M059J (cell line): ENCODE data around the gene NR5A2. TPM values are rescaled to one million over a fixed set of nuclear protein-coding genes. Genes with fewer than 3 reads are reported as not detected.
"Not testable (repeated sequence)": the region's sequence is repeated elsewhere in the genome, so short reads cannot be mapped to it uniquely, and the experiment has no call there.

Experiments used
- DNase-seq: peaks from one replicate; pipeline ENCODE4 v3.0.0-alpha.2; 2012; ENCODE audit warnings: low read depth
- total RNA-seq: library from RNA; depleted of rRNA; stranded (reverse); fragments of >200 nt; shearing (Covaris generic); gene quantifications from 2 replicates; pipeline ENCODE4 v1.2.3, GENCODE V29; 2014

Gene NR5A2
- total RNA-seq, 1 experiment from 2014 or later = 0.47 TPM

GRCh38 chr1:200163911-200164310, 136.4 kb downstream of the NR5A2 start:
- DNase-seq = no peak

GRCh38 chr1:200165493-200166220, 138.1 kb downstream of the NR5A2 start:
- no peak for DNase-seq

GRCh38 chr1:200166411-200166810, 138.9 kb downstream of the NR5A2 start:
- no peak for DNase-seq

- DNase-seq = no peak
Measured at GRCh38 chr1:200168926-200169325, 141.4 kb downstream of the NR5A2 start.

- DNase-seq = peak; percentile 72
Measured at GRCh38 chr1:200172311-200172710, 144.8 kb downstream of the NR5A2 start.

GRCh38 chr1:200173097-200173618, 145.6 kb downstream of the NR5A2 start:
- DNase-seq = peak; percentile 30

GRCh38 chr1:200174525-200175295, 147.2 kb downstream of the NR5A2 start:
- DNase-seq = no peak

GRCh38 chr1:200176181-200176580, 148.7 kb downstream of the NR5A2 start:
- DNase-seq = no peak

GRCh38 chr1:200176798-200177197, 149.3 kb downstream of the NR5A2 start:
- no peak for DNase-seq

GRCh38 chr1:200178340-200178739, 150.8 kb downstream of the NR5A2 start:
- DNase-seq = no peak

GRCh38 chr1:200179126-200179780, 151.7 kb downstream of the NR5A2 start:
- DNase-seq = peak; percentile 51

GRCh38 chr1:200179781-200180160, 152.3 kb downstream of the NR5A2 start:
- peak; percentile 59 for DNase-seq

GRCh38 chr1:200180821-200181220, 153.3 kb downstream of the NR5A2 start:
- peak; percentile 93 for DNase-seq

GRCh38 chr1:200181861-200182260, 154.4 kb downstream of the NR5A2 start:
- DNase-seq = peak; percentile 16

- peak; percentile 61 for DNase-seq
Measured at GRCh38 chr1:200182701-200183100, 155.2 kb downstream of the NR5A2 start.

GRCh38 chr1:200183637-200184036, 156.1 kb downstream of the NR5A2 start:
- no peak for DNase-seq

- peak; percentile 97 for DNase-seq
Measured at GRCh38 chr1:200184196-200184595, 156.7 kb downstream of the NR5A2 start.

- DNase-seq = not testable (repeated sequence)
Measured at GRCh38 chr1:200185191-200185590, 157.7 kb downstream of the NR5A2 start.

GRCh38 chr1:200187332-200187731, 159.8 kb downstream of the NR5A2 start:
- not testable (repeated sequence) for DNase-seq

- DNase-seq = no peak
Measured at GRCh38 chr1:200191993-200192392, 164.5 kb downstream of the NR5A2 start.

- DNase-seq = no peak
Measured at GRCh38 chr1:200194477-200194876, 167.0 kb downstream of the NR5A2 start.

- no peak for DNase-seq
Measured at GRCh38 chr1:200198236-200198635, 170.7 kb downstream of the NR5A2 start.
